NCI-H345 treated with DMSO at 0.1 percent for 48 hours (cell line): ENCODE results near the gene ARHGEF11.

Experiments
- DNase-seq: peaks from one replicate; lab custom pipeline; 2025; ENCODE audit not compliant: unreplicated experiment; lab: John Stamatoyannopoulos, UW

Gene ARHGEF11

DNA sequence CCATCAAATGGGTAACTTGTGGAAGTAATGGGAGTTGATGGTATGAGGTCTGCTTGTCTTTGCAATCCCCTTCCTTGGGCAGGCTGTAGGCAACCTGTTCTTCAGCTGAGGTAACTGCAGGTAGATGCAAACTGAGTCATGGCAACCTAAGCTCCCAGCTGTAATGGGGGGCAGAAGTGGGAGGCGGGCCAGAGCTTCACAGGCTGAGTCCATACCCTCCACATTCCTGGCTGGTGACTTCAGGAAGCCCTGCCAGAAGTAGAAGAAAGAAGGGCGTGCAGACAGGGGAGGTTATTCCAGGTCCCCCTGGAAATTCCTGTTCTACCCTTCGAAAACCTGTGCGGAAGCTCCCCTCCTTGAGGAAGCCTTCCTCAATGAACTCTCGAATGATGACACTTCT, 44.9 kb downstream of the ARHGEF11 start:
- no peak for DNase-seq

DNA sequence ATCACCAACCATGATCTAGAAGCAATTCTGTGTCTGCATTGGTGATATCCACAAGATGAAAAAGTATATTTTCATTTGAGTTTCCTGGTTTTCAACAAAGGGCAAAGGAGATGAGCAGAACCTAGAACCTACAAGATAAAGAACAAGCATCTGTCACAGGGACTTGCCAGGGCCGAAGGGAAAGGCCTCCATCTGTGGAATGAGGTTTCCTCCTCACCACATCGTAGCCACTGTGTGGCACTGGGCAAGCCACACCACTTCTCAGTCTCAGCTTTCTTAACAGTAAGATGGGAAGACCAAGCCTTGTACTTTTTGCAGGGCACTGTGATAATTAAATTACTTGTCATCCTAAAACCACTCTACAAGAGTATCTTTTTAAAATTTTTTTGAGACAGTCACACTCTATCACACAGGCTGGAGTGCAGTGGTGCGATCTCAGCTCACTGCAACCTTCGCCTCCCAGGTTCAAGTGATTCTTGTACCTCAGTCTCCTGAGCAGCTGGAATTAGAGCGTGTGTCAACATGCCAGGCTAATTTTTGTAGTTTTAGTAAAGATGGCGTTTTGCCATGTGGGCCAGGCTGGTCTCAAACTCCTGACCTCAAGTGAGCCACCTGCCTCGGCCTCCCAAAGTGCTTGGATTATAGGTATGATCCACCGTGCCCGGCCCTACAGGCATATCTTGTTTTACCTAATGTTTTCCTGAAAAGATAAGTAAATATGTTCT, 45.8 kb downstream of the ARHGEF11 start:
- DNase-seq, result no peak

DNA sequence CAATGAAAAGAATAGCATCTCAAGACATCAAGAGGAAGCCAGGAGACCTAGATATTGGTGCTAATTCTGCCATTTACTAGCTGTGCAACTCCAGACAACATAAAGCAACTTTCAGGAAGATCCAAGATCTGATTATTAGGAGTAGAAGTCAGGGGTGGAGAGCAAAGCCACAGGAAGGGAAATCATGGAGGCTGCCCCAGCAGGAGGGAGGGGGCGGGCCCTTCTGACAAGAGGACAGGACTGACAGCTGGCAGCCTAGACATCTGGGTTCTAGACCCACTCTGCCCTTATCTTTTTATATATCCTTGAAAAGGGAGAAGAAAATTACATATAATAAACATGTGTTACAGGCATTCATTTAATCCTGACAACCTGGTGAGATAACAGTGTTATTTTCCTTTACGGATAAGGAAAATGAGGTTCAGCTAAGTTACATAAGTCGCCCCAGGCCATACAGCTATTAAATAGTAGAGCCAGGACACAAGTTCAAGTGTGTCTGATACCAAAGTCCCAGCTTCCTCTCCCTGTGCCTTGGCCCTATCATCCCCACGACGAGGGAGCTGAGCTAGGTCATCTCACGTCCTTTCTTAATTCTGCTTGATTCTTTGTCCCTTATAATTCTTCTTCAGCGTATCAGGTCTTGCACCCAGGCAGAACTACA, 46.6 kb downstream of the ARHGEF11 start:
- DNase-seq, result no peak

DNA sequence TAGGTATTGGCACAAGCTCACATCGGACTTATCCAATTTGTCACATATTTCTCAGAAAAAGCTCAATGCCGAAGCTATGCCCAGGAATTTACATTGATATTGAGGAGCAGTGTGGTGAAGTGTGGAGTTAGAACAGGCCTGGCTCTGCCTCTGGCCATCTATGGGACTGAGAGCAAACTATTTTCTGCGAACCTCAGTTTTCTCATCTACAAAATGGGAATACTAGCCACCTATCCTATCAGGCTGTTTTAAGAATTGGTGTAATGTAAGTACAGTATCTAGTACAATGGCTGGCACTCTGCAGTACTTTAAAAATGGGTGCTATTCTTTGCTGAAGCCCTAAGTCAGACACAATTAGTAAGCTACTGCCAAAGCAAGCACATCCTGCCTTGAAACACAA, 47.2 kb downstream of the ARHGEF11 start:
- DNase-seq, result no peak

DNA sequence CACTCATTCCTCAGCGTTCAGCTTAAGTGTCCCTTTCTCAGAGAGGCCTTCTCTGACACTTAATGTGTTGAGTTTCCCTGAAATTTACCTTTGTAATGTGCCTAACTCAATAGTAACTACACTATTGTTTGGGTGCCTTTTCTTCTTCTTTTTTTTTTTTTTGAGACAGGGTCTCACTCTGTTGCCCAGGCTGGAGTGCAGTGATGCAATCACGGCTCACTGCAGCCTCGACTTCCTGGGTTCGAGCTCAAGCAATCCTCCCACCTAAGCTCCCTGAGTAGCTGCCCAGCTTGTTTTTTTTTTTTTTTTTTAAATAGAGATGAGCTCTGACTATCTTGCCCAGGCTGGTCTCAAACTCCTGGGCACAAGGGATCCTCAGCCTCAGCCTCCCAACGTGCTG, 50.1 kb downstream of the ARHGEF11 start:
- DNase-seq, result no peak

DNA sequence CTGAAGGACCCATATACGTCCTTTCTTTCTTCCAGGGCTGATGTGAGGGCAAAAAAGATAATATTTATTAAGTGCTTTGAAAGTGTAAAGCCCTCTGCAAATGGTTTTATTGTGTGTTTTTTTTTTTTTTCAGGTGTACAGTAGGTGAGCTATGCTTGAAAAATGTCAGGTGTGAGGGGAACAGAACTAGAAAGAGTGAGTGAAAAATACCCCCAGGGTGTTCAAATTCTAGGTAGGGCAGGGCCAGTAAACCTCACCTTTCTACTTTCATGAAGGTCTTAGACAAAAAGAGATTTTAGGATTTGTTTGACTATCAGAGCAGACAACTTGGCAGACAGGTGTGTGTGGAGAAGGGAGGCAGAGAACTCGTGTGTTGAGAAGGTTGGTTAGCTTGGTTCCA, 51.3 kb downstream of the ARHGEF11 start:
- no peak for DNase-seq

DNA sequence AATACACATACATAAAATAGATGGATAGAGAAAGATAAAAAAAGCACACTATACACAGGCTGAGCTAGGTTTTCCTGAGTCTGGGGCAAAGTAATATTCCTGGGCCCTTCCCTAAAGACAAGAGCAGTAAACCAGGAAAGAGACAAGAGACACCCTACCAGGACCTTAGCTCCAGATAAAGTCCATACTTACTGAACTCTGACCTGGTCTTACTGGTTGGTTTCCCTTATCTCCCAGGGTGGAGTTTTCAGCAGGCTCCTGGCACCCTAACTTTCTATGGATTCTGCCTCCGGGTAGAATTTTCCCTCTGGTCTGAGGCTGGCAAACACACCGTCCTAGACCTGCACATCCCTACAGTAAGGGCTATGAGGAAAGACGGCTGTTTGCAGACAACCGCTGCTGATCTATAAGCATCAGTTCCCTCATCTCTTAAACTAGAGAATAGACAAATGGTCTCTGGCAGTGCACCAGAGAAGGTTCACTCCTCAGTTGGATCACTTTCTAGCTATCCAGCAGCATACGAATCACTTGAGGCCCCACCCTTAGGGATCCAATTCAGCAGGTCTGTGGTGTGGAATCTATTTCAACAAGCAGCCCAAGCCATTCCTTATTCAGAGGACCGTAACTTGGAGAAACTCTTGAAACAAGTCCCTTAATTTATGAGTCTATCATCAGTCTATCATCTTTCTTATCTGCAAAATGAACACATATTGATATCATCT, 52.0 kb downstream of the ARHGEF11 start:
- DNase-seq, result no peak

- no peak for DNase-seq
Observed at GRCh38 chr1:156992215-156992614, 53.3 kb downstream of the ARHGEF11 start.

DNA sequence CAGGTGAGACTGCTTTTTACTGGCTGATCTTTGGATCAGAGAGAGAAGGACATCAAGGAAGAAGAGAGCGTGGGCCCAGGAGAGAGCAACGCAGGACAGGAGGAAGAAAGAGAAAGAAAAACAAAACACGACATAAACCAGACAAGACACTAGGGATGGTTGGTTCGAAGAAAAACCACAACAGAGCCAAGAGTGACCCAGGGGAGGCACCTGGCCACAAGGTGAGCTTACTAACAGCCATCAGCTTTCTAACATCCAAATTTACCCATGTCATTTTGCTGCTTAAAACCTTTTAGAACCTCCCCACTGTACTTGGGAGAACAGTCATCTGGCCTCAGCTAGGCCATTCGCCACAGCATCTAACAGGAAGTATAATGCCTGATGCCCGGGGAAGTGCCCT, 57.8 kb downstream of the ARHGEF11 start:
- no peak for DNase-seq

GRCh38 chr1:156980551-156980950, 65.0 kb downstream of the ARHGEF11 start:
- DNase-seq, result no peak

GRCh38 chr1:156975084-156975483, 70.5 kb downstream of the ARHGEF11 start:
- no peak for DNase-seq

GRCh38 chr1:156973417-156973816, 72.1 kb downstream of the ARHGEF11 start:
- DNase-seq, result no peak

DNA sequence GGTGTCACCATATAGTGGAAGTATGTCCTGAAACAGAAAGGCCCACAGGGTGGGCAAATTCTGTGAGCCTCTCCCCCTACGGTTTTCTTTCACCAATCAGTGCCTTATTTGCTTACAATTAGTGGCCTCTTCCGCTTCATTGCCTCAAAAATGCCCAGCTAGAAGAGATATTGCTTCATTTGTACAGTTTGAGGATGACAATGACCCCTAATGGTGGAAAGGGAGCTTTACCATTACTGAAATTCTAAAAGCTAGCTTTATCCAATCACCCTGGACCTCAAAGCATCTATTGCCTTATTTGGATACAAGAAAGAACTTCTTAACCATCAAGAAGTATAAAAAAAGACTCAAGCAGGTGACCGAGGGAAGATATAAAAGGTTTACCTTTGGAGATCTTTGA, 75.5 kb downstream of the ARHGEF11 start:
- DNase-seq, result no peak

DNA sequence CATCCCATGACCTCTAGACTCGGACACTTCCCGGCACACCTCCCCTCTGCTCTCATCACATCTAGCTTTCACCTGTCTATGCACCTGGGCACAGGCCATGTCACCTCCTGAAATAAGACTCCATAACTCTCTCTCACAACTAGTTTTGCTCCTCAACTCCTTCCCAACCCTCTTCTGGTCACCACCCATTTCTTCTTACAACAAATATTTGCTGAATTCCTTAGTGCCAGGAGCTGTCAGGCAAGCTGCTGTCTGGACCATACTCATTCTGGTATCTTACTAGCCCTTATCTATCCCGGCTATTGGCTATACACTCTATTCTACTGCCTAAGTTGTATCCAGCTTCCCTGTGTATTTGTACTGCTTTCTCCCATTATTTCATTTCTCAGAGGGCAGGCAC, 76.0 kb downstream of the ARHGEF11 start:
- DNase-seq, result no peak

GRCh38 chr1:156964441-156964840, 81.1 kb downstream of the ARHGEF11 start:
- DNase-seq, result no peak

GRCh38 chr1:156963621-156964020, 81.9 kb downstream of the ARHGEF11 start:
- no peak for DNase-seq

GRCh38 chr1:156961709-156962108, 83.8 kb downstream of the ARHGEF11 start:
- no peak for DNase-seq

DNA sequence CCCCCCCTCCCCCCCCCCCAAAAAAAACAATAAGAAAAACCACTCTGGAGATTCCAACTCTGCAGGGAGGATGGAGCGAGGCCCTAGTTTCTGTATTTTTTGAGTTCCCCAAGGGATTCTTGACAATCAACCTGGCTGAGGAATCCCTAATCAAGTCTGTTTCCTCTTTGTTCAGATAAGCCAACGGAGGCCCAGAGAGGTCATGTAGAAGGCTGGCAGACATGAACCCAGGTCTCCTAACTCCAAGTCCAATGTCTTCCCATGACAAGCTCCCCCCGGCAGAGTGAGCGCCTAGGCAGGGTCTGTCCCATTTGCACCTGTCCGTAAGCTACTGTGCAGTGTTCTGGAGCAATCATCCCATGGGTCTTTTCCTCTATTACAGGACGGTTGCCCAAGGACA, 85.6 kb downstream of the ARHGEF11 start:
- DNase-seq, result no peak

DNA sequence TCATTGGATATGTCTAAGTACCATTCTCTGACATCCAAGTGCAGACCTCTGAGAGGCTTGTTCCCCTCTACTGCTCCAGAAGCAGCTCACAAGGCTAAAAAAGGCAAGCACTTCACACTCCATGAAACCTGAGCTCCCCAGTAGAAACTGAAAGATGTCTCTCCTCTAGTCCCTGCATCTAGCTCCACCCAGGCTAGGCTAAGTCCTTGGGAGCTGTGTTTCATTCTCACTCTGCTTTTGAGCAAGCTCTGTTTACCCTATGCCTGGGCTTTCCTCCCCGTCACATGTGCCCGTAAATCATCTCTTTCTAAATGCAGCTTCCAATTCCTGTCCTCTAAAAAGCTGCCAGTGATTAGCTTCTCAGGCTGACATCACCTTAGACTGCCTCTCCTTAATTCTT, 86.1 kb downstream of the ARHGEF11 start:
- DNase-seq, result no peak

DNA sequence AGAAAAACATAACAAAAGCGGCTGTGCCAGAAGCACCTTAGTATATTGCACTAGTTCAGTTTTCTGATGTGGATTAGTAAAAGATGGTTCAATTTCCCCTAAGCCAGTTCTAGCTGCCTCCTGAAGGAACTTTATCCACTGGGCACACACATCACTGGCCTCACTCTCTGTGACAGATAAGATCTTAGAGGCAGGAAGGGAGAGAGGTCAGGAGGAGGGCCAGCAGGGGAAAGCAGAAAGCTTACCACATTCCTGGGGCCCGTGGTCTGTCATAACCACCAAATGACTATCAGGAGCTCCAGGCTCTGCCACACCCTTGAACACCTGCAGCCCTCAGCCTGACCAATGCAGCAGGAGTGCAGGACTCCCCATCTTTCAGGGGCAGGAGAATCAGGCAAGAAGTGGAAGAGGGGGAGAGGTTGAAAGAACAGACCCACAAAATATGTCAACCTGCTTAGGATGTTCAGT, 87.3 kb downstream of the ARHGEF11 start:
- no peak for DNase-seq

- DNase-seq, result no peak
Observed at GRCh38 chr1:156957634-156958033, 87.9 kb downstream of the ARHGEF11 start.

GRCh38 chr1:156956333-156956732, 89.2 kb downstream of the ARHGEF11 start:
- DNase-seq, result no peak
